Vagina (tissue), 2 donors: ENCODE data around the gene MEIKIN.

Source experiments
- POLR2A ChIP-seq, 2 donors: fragments of 450-650 bp; IDR thresholded peaks; one replicate each; pipeline ENCODE4 v1.6.1; 2017; ENCODE audit warnings: antibody characterized with exemption in 2 of 2, mild to moderate bottlenecking in 2 of 2, moderate library complexity in 2 of 2
- POLR2AphosphoS5 ChIP-seq, 2 donors: sonication (generic); formaldehyde crosslinking; IDR thresholded peaks; one replicate each; pipeline ENCODE4 v1.9.0; 2017; ENCODE audit warnings: antibody characterized with exemption in 2 of 2, mild to moderate bottlenecking in 2 of 2, low read depth in 1 of 2; ENCODE audit not compliant: insufficient read depth in 1 of 2
- TF ChIP-seq, protein P1 (sequence below), 3 experiments: fragments of 450-650 bp in 2 of 3; fragments of 200-600 bp in 1 of 3; sonication (generic) in 1 of 3; IDR thresholded peaks; one replicate each; pipeline ENCODE4 v1.5.1; 2017 to 2019; ENCODE audit warnings: antibody characterized with exemption in 3 of 3, mild to moderate bottlenecking in 2 of 3, moderate library complexity in 2 of 3

GRCh38 chr5:131984956-131985665, 39.6 kb upstream of the MEIKIN start:
- no peak for TF ChIP-seq POLR2AphosphoS5 (IDR thresholded peaks at IDR 0.05; ENCODE audit: insufficient read depth in 1 of 2, low read depth in 1 of 2)
- TF ChIP-seq, protein P1, sequence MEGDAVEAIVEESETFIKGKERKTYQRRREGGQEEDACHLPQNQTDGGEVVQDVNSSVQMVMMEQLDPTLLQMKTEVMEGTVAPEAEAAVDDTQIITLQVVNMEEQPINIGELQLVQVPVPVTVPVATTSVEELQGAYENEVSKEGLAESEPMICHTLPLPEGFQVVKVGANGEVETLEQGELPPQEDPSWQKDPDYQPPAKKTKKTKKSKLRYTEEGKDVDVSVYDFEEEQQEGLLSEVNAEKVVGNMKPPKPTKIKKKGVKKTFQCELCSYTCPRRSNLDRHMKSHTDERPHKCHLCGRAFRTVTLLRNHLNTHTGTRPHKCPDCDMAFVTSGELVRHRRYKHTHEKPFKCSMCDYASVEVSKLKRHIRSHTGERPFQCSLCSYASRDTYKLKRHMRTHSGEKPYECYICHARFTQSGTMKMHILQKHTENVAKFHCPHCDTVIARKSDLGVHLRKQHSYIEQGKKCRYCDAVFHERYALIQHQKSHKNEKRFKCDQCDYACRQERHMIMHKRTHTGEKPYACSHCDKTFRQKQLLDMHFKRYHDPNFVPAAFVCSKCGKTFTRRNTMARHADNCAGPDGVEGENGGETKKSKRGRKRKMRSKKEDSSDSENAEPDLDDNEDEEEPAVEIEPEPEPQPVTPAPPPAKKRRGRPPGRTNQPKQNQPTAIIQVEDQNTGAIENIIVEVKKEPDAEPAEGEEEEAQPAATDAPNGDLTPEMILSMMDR (IDR thresholded peaks at IDR 0.05), result no peak
- no peak for TF ChIP-seq POLR2A (IDR thresholded peaks at IDR 0.05)
